ENCODE data around the gene WDR75. TPM values are rescaled to one million over a fixed set of nuclear protein-coding genes. Genes with fewer than 3 reads are reported as not detected.

Gene WDR75
- total RNA-seq, 1 experiment from 2014 or later, result 70.2 TPM

GRCh38 chr2:189407281-189408209 is 33.7 kb upstream of the WDR75 start:
- Histone ChIP-seq H4K20me1 (ENCODE audit: insufficient read depth) (no peaks in the 10 kb centered on the region), H3K79me2 (ENCODE audit: insufficient read depth, low read length) (no peaks in the 10 kb centered on the region), H3K4me3 (replicated peaks in 1 of 2; ENCODE audit: low read depth in 1 of 2, low read length in 2 of 2) (no peak overlapping the region), H3K36me3 (ENCODE audit: control insufficient read depth in 1 of 2, insufficient read depth in 2 of 2, low read length in 2 of 2) (no peaks in the 10 kb centered on the region), H3K9ac (ENCODE audit: low read length) (no peak overlapping the region), H3K9me2 (ENCODE audit: insufficient read depth) (no peaks in the 10 kb centered on the region), H3K4me2 (ENCODE audit: low read length) (no peak overlapping the region), H2AFZ (ENCODE audit: low read depth, low read length, poor library complexity, severe bottlenecking) (no peak overlapping the region), H3K27me3 (ENCODE audit: insufficient read depth, low read length) (no peaks in the 10 kb centered on the region), H3K4me1 (ENCODE audit: control insufficient read depth in 1 of 2, insufficient read depth in 2 of 2, low read length in 2 of 2) (no peaks in the 10 kb centered on the region), H3K27ac (ENCODE audit: low read depth, low read length) (no peak overlapping the region), H3K9me3 (ENCODE audit: control insufficient read depth in 1 of 2, insufficient read depth in 1 of 2, low read depth in 1 of 2, low read length in 2 of 2) (no peaks in the 10 kb centered on the region)
- ATAC-seq (no peak), DNase-seq (ENCODE audit: low read depth, low spot score) (no peak)
- POLR2A ChIA-PET, result no interaction called here
- CTCF ChIA-PET, result interaction anchor here (1.3 kb wide), 1 partner anchor 265 kb away, joined by 3 read pairs; no protein-coding TSS in a partner anchor
- no peak for TF ChIP-seq CEBPB (IDR thresholded peaks at IDR 0.05; ENCODE audit: low read depth)
- TF ChIP-seq MAX (IDR thresholded peaks at IDR 0.05), result no peak
- TF ChIP-seq ZFX (IDR thresholded peaks at IDR 0.05), result no peak
- TF ChIP-seq POLR2A (IDR thresholded peaks at IDR 0.05; ENCODE audit: borderline replicate concordance, extremely low read depth, insufficient read depth, insufficient read length), result no peak
- TF ChIP-seq ZBTB33 (IDR thresholded peaks at IDR 0.05; ENCODE audit: extremely low read depth, insufficient replicate concordance, low read length), result no peak
- TF ChIP-seq ELF1 (IDR thresholded peaks at IDR 0.05; ENCODE audit: borderline replicate concordance, low read depth), result no peak
- TF ChIP-seq EZH2phosphoT487 (IDR thresholded peaks at IDR 0.05; ENCODE audit: borderline replicate concordance), result no peak
- no peak for TF ChIP-seq SRF (IDR thresholded peaks at IDR 0.05; ENCODE audit: low read depth)
- no peak for TF ChIP-seq JUND (IDR thresholded peaks at IDR 0.05)
- no peak for TF ChIP-seq ATF3 (IDR thresholded peaks at IDR 0.05)
- TF ChIP-seq TCF7L2 (IDR thresholded peaks at IDR 0.05; ENCODE audit: borderline replicate concordance, extremely low read depth, insufficient read depth, insufficient read length), result no peak
- TF ChIP-seq CBX3 (IDR thresholded peaks at IDR 0.05; ENCODE audit: low read depth), result no peak
- TF ChIP-seq RAD21 (IDR thresholded peaks at IDR 0.05; ENCODE audit: low read depth), result no peak
- TF ChIP-seq POLR2AphosphoS5 (IDR thresholded peaks at IDR 0.05; ENCODE audit: low read depth, low read length), result no peak
- TF ChIP-seq EZH2 (IDR thresholded peaks at IDR 0.05), result no peak
- no peak for TF ChIP-seq FOSL1 (IDR thresholded peaks at IDR 0.05; ENCODE audit: low read depth)
- no peak for TF ChIP-seq YY1 (IDR thresholded peaks at IDR 0.05; ENCODE audit: extremely low read depth, insufficient replicate concordance, low read depth, low read length)
- TF ChIP-seq EGR1 (IDR thresholded peaks at IDR 0.05; ENCODE audit: low read depth), result no peak
- RAD21 ChIA-PET (ENCODE audit: low non-redundant PET in 1 of 2, low total read pairs in 2 of 2, uncharacterized antibody in 2 of 2, unreplicated experiment in 2 of 2), result no interaction called here
- no TSS peak for BruUV-seq (replicated peaks)
- intact Hi-C loops (cut with micrococcal nuclease), result loop anchor here (5.0 kb wide), 1 partner anchor 120 kb away; no protein-coding TSS in a partner anchor
